Right lobe of liver (tissue), 4 donors: ENCODE measurements around the gene CHMP5.

Experiments used
- CTCF ChIP-seq, 4 donors: fragments of 200-600 bp in 3 of 4; fragments of 450-650 bp in 1 of 4; IDR thresholded peaks; one replicate each; pipeline versions ENCODE4 v1.5.1 to v1.8.0; 2016 to 2022; ENCODE audit warnings: antibody characterized with exemption in 4 of 4, mild to moderate bottlenecking in 2 of 4
- POLR2A ChIP-seq: fragments of 450-650 bp; IDR thresholded peaks from one replicate; pipeline ENCODE4 v1.6.1; 2017; ENCODE audit warnings: antibody characterized with exemption, mild to moderate bottlenecking
- donor health status: DM: no; HTN: no; CAD: no.
- donor health status: DM: no; HTN: no; CAD: no.
- donor health status: DM: no; HTN: yes; CAD: no.

GRCh38 chr9:33229359-33230114 lies 35.3 kb upstream of the CHMP5 start:
- TF ChIP-seq CTCF (IDR thresholded peaks at IDR 0.05) = no peak
- no peak for TF ChIP-seq POLR2A
